SH-SY5Y (cell line): ENCODE results near the gene GORASP1.

ENCODE experiments used
- GATA2 ChIP-seq: IDR thresholded peaks from 2 replicates; pipeline ENCODE4 v1.6.1; 2011; ENCODE audit warnings: mild to moderate bottlenecking, low read depth, low read length
- GATA3 ChIP-seq: IDR thresholded peaks from 2 replicates; pipeline ENCODE4 v1.6.1; 2011; ENCODE audit warnings: low read depth, mild to moderate bottlenecking, low read length, moderate library complexity

DNA sequence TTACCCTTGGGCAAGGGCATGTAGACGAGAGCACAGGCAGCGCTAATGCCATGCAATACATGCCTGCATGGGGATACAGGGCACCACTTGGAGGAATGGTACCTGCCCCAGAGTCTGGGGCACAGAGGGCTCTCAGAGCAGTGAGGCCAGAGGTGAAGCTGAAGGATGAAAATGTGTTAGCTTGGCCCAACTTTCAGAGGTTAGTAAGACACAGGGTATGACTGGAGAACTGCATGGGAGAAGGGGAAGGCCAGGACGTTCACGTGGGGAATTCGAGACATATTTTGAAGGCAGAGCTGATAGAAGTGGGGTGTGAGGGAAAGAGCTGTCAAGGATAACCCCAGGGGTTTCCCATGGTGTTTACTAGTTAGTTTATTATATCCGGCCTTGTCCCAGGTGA lies 26.4 kb upstream of the GORASP1 start:
- TF ChIP-seq GATA2 (no peak), GATA3 (no peak)
